ENCODE results near the gene CYP39A1.

CYP39A1 gene, protein sequence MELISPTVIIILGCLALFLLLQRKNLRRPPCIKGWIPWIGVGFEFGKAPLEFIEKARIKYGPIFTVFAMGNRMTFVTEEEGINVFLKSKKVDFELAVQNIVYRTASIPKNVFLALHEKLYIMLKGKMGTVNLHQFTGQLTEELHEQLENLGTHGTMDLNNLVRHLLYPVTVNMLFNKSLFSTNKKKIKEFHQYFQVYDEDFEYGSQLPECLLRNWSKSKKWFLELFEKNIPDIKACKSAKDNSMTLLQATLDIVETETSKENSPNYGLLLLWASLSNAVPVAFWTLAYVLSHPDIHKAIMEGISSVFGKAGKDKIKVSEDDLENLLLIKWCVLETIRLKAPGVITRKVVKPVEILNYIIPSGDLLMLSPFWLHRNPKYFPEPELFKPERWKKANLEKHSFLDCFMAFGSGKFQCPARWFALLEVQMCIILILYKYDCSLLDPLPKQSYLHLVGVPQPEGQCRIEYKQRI

DNA sequence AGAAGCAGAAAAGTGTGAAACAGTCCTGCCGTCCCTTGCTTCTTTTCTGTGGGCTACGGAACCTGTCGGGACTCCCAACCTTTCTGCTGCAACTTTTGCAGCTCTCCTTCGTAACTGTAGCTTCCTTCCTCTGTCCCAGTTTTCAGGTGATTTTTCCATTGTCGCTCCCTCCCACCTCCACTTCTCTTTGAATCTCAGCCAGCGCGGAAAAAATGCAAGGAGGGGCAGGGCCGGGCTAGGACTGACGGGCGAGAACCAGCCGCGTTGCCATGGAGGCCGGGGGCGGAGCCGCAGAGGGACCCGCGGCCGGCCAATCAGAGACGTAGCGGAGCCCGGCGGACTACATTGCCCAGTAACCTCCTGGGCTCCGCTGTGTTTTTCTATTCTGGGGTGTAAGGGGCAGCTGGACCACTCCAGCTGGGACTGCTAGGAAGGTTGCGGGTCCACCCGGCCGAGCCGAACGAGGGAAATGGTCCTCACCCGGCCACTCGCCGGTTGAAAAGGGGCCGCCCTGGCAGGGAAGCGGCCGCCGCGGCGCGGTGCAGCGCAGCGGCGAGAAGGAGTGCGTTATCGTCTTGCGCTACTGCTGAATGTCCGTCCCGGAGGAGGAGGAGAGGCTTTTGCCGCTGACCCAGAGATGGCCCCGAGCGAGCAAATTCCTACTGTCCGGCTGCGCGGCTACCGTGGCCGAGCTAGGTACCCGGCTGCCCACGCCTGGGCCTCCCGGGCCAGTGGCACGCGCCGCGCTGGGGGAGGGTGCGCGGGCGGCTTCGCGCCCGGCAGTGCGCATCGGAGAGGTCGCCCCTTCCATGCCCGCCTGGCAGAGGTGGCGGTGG is at the start of gene CYP39A1, which contains the start of gene SLC25A27:
Gene CYP39A1, minus strand, starts transcription at position 216 of the 836 bp plus-strand sequence. CDS start 236 bp downstream, outside the sequence.
Gene SLC25A27, plus strand, starts transcription at position 373 of the 836 bp plus-strand sequence. Its CDS starts 218 bp downstream, at position 591.
- DNase-seq (ENCODE audit: low read depth in 2 of 2): peak; percentile 45 to 65

DNA sequence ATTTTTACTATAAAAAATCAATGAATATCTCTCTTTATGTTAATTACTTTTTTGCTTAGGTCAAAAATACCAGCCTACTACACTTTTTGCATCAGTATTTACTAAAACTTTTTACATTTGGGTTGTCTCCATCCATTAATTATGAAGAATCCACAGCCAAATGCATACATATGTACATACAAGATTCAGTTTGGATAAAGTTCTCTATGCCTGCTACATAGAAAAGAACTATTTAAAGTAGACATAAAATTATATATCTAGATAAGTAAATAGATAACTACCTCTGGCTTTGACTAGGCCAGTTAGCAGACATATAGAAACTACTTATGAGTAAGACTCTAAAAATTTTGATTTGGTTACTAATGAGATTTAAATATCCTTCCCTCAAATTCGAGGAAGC is 47.4 kb upstream of the CYP39A1 start:
- DNase-seq (ENCODE audit: low read depth in 2 of 2): no peak

DNA sequence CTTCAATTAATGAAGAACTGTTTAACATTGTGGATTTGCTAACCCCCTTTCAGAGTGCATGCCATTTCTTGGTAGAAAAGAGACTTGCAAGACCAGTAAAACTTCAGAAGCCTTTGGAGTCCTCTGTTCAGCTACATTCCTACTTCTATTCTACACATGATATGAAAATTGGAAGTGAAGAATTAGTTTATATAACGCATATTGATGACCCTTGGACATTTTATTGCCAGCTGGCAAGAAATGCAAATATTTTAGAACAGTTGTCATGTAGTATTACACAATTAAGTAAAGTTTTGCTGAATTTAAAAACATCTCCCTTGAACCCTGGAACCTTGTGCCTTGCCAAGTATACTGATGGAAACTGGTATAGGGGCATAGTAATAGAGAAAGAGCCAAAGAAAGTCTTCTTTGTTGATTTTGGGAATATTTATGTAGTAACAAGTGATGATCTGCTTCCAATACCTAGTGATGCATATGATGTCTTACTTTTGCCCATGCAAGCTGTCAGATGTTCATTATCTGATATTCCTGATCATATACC is 38.4 kb upstream of the CYP39A1 start:
- no peak for DNase-seq (ENCODE audit: low read depth in 2 of 2)

DNA sequence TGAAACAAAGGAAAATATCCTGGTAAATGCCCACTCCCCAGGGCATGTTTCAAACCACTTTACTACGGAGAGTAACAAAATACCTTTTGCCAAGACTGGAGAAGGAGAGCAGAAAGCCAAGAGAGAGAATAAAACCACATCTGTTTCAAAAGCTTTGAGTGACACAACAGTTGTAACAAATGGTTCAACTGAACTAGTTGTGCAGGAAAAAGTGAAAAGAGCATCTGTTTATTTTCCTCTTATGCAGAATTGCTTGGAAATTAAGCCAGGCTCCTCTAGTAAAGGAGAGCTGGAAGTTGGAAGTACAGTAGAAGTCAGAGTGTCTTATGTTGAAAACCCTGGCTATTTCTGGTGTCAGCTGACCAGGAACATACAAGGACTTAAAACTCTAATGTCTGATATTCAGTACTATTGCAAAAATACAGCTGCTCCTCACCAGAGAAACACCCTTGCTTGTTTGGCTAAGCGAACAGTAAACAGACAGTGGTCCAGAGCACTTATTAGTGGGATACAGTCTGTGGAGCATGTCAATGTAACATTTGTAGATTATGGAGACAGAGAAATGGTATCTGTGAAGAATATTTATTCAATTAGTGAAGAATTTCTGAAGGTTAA is 37.6 kb upstream of the CYP39A1 start:
- DNase-seq (ENCODE audit: low read depth in 2 of 2): no peak

DNA sequence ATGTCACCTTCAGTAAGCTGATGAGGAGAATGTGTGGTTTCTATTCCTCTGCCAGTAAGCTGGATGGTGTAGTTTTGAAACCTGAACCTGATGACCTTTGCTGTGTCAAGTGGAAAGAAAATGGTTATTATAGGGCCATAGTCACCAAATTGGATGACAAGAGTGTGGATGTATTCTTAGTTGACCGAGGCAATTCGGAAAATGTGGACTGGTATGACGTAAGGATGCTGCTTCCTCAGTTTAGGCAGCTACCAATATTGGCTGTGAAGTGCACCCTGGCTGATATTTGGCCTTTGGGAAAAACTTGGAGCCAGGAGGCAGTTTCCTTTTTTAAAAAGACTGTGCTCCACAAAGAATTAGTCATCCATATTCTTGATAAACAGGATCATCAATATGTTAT is 37.0 kb upstream of the CYP39A1 start:
- DNase-seq (ENCODE audit: low read depth in 2 of 2): no peak

DNA sequence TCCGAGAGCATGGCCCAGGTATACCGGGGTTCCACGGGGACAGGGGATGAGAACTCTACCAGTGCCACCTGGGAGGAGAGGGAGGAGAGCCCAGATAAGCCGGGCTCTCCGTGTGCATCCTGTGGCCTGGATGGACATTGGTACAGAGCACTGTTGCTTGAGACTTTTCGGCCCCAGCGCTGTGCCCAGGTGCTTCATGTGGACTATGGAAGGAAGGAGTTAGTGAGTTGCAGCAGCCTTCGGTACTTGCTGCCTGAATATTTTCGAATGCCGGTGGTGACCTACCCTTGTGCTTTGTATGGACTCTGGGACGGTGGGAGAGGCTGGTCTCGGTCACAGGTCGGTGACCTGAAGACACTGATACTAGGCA is 36.3 kb upstream of the CYP39A1 start:
- no peak for DNase-seq (ENCODE audit: low read depth in 2 of 2)

DNA sequence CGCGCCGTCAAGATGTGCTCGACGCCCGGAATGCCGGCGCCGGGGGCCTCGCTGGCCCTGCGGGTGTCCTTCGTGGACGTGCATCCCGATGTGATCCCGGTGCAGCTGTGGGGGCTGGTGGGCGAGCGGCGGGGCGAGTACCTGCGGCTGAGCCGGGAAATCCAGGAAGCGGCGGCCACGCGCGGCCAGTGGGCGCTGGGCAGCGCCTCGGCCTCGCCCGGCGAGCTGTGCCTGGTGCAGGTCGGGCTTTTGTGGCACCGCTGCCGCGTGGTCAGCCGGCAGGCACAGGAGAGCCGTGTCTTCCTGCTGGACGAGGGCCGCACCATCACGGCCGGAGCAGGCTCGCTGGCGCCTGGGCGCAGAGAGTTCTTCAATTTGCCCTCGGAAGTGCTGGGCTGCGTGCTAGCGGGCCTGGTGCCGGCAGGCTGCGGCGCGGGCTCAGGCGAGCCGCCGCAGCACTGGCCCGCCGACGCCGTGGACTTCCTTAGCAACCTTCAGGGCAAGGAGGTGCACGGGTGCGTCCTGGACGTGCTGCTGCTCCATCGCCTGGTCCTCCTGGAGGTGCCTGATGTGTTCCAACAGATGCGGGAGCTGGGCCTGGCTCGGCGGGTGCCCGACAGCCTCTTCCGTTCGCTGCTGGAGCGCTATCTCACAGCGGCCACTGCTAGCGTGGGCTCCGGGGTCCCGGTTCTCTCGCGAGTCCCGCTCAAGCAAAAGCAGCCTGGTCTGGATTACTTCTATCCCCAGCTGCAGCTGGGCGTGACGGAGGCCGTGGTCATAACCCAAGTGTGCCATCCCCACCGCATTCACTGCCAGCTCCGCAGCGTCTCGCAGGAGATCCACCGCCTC is 35.7 kb upstream of the CYP39A1 start:
- DNase-seq (ENCODE audit: low read depth in 2 of 2): no peak

DNA sequence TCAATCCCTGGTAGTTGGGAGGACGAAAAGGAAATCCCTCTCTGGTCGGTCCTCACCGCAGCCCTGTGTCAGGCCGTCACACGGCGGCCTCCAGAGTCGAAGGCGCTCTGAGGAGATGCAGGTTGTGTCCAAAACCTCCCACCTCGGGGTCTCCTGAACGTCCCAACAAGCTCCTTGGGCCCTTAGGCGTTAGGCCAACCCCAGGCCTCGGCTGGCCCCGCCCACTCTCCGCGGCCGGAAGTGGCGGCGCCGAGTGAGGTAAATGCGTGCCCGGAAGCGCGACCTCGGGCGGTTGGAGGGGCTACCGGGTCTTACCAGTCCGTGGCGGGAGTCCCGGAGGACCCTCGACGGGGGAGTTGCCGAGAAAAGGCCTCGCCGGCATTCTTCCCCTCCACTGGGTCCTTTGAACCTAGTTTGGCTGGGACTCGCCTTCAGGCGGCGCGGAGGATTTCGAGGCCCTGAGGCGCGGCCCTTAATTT is 35.0 kb upstream of the CYP39A1 start, which contains the start of gene TDRD6:
Gene TDRD6, plus strand, starts transcription at position 267 of the 479 bp plus-strand sequence. CDS start 244 bp downstream, outside the sequence.
- no peak for DNase-seq (ENCODE audit: low read depth in 2 of 2)

DNA sequence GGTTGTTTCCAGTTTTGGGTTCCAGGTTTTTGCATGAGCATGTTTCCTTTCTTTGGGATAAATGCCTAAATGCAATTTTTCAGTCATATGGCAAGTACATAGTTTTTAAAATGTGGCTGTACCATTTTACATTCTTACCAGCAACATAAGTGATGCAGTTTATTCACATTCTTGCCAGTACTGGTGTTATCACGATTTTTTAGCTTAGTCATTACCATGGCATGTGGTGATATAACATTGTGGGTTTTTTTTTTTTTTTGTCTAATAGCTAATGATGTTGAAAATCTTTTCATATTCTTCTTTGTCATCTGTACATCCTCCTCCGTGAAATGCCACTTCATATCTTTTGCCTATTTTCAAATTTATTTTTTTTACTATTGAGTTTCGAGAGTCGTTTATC is 32.2 kb upstream of the CYP39A1 start:
- DNase-seq (ENCODE audit: low read depth in 2 of 2): no peak

DNA sequence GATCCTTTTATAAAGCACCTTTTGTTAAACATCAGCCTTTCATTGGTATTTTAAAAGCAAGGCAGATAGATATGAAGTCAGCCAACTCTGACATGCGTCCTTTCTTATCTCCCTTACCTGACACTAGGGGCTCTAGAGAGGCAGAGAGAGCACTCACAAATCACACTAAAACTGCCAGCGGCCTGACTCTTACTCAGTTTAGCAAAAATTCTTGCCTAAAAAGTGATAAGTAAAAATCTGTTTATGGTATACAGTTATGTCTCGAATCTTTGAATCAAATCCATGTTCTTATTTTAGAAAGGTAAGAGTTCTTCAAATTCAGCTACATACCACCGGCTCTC is 24.7 kb upstream of the CYP39A1 start:
- no peak for DNase-seq (ENCODE audit: low read depth in 2 of 2)

DNA sequence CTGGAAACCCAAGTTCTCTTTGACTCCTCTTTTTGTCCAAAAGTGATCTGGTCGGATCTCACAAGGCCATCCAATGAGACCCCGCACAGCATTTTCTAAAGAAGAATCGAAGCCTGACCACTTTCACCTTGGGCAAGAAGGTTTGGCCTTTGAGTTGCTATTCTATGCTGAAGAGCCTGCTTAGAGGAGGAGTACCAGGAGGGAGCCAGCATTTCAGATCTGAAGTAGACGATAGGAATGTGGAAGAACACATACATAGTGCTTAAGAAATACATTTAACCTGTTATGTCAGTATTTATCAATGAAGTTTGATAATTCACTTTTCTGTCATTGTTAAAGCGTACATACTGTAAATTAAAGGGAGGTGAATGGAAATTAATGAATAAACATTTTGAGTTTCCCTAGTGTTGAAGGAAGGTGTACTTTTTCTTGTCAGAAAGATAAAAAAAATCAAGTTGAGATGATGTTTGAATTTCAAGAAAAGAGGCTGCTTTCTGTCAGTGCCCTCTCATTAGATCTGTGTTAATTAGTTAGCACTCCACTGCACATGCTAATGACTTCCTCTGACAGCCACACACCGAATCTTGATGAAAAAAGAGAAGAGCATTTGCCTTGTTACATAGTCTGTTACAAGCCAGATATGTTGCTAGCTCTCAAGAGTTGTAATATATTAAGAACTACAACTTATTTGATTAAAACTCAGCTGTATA is 24.1 kb upstream of the CYP39A1 start:
- no peak for DNase-seq (ENCODE audit: low read depth in 2 of 2)

DNA sequence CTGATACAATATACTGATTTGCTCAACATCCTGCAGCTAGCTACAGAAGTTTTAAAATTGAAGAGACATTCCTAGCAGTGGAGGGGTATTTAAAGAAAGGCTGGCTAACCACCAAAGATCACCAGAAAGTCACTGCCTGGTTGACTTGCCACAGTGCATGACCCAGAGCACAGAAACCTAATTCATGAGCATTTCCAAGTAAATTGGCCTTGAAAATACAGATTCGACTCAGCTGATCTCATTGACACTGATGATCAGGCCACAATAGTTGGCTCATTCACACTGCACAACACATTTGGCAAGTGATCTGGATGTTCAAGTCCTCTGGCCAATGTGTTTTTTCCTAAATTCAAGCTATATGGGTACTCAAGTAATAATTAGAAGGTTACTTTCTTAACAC is 21.8 kb upstream of the CYP39A1 start:
- no peak for DNase-seq (ENCODE audit: low read depth in 2 of 2)

DNA sequence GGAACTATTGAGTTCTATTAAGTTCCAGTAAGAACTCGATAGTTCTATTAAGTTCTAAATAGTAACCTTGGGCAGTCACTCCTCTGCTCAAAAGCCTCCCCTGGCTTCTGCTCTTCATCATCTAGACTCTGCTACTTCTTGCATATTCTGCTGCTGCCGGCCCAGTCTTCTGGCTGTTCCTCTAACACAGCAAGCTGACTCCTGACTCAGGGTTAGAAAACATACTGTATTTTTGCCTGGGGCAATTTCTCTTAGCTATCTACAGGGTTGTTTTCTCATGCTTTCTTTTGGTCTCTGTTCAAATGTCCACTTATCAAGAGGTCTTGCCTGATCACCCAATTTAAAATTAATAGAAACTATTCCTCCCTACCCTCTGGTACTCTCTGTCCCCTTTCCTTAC is 14.8 kb upstream of the CYP39A1 start:
- DNase-seq (ENCODE audit: low read depth in 2 of 2): no peak

DNA sequence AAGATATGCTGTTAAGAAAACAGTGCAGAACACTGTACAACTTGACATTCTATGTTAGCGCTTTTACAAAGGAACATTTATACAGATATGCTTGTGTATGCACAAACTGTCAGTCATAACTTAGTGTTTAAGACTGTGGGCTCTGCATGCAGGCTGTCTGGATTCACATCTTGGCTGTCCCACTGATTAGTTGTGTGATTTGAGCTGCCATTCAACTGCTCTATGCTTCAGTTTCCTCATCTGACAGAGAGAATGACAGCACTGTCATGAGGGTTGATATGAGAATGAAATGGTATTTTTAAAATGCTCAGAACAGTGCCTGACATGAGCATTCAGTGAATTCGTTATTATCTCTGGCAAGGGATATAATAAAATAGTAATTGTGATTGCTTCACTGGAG is 8.9 kb upstream of the CYP39A1 start:
- DNase-seq (ENCODE audit: low read depth in 2 of 2): no peak

DNA sequence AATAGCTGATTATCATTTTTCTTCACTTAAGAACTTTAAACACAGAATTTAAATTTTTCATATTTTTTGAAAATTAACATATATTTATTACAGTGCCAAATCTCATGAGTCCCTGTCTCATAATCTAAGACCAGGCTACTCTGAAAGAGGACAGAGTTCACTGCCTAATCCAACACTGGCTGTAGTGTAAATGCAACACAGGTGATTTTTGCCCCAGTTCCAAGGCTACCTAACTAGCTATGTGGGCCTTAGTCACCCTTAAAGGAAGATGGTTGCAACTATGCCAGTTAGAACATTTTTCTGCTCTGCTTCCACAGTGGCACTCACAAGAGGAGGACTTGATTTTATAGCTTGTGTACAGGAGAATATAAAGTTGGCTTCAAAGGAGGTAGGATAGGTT is 5.0 kb upstream of the CYP39A1 start:
- no peak for DNase-seq (ENCODE audit: low read depth in 2 of 2)

DNA sequence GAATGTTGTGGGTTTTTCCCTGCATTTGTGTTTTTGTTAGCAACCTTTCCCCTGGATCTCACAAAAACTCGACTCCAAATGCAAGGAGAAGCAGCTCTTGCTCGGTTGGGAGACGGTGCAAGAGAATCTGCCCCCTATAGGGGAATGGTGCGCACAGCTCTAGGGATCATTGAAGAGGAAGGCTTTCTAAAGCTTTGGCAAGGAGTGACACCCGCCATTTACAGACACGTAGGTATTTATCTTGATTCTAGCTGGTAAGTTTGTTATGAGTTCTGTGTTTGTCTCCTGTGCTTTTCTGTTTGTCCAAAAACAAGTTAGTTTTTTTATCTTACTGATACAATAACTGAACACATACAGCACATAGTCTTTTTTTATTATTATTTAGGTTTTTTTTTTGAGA is 3.2 kb upstream of the CYP39A1 start:
- no peak for DNase-seq (ENCODE audit: low read depth in 2 of 2)

DNA sequence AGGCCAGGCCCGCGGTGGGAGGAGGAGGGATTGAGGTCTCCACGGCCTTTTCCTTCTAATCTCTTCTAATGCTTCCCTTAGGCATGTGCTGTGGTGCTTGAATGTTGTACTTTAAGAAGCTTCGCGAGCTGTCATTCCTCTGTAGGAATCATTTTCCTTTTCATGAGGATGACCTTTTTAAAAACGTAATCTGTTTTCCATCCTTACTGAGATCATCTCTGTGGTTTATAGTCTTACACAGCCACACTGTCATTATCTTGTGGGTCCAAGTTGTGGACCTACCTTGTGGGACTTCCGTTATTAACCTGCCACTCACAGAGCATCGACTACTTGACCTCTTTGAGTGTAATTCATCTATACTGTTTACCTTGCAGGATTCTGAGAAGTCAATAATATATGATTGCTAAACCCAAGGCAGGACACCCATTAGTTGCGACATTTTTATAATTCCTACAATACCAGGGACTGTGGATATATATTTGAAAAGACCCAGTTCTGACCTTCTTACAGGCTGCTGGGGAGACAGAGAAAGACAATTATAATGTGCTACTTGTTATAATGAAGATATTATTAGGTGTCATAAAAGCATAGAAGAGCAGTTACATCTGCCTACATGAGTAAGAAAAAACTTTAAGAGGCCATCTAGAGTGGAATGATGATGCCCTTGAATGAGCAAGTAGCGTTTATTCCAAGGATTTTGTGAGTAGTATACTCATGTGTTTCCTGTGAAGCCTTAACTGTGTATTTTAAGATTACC is 999 bp upstream of the CYP39A1 start:
- no peak for DNase-seq (ENCODE audit: low read depth in 2 of 2)

DNA sequence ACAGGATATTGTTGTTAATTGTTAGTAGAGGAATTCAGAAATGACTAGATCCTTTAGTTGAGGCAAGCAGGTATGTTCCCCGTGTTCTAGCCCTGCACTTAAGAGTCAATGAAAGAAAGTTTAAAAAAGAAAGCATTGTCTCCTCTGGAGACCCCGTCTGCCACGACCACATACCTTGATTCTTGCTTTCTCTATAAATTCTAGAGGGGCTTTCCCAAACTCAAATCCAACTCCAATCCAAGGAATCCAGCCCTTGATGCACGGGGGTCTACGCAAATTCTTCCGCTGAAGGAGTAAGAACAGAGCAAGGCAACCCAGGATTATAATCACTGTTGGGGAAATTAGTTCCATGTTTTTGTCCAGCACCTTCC is 401 bp downstream of the CYP39A1 start:
- DNase-seq (ENCODE audit: low read depth in 2 of 2): no peak

DNA sequence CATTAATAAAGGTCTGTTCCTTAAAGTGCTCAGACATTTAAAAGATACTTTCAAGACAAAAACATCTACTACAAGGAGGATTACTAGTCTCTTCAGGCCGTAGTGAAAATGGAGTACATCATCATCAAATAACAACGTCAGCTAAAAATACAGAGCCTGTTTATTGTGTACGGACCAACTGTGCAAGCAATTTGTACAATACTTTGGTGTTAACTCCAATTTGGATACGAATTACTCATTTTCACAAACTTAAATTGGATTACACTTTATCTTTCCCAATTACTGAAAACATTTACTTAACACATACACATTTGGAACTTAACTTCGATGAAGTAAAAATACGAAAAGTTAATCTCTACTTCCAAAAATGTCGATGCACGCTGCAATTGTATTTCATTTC is 802 bp downstream of the CYP39A1 start:
- DNase-seq (ENCODE audit: low read depth in 2 of 2): no peak

DNA sequence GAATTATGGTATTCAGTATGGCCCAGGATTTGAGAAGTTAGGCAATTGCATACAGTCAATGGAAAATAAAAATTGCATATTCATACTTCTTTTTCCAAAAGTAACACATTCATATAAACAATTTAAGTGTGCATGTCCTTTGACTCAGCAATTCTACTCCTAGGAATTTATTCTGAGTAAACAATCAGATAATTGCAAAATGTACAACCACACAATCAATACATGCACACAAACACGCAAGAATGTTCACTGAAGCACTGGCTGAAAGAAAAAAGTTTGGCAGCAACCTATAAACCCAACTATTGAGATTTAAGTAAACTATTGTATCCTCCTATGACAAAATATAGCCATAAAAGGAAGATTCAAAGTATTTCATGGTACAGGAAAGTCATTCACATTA is 1.6 kb downstream of the CYP39A1 start:
- DNase-seq (ENCODE audit: low read depth in 2 of 2): no peak

Data from stimulated activated CD8-positive, alpha-beta memory T cell treated with anti-CD3 and anti-CD28 coated beads, Interleukin-2, amount 100 ng/mL, for 1 hour (primary cell).